Measurements from ENCODE around the gene PIK3CA. TPM values are rescaled to one million over a fixed set of nuclear protein-coding genes. Genes with fewer than 3 reads are reported as not detected.
A peak's percentile ranks its signal among the peaks of the same experiment; 100 is the strongest.

PIK3CA gene
- total RNA-seq, 4 donors from 2014 or later: 33.7 to 47.5 (median 36.0) TPM

DNA sequence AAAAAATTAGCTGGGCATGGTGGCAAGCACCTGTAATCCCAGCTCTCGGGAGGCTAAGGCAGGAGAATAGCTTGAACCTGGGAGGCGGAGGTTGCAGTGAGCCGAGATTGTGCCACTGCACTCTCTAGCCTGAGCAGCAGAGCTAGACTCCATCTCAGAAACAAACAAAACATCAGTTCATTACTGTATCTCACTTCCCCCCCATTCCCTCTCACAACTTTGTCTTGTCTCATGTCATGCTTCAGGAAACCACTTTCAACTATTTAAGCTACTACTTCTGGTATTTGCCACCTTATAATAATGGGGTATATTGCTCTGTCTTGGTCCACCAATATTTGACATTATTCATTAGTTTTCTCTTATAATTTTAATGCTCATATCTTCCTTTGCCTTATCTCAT lies 26.2 kb downstream of the PIK3CA start:
- TF ChIP-seq EP300 (IDR thresholded peaks at IDR 0.05) (no peak), POLR2A (IDR thresholded peaks at IDR 0.05; ENCODE audit: low read depth) (no peak), POLR2AphosphoS5 (IDR thresholded peaks at IDR 0.05) (no peak), CTCF (IDR thresholded peaks at IDR 0.05) (no peak)
- 98% methylated on average over 3 of the region's 3 CpGs for WGBS
- Histone ChIP-seq H3K27me3 (no peaks in the 10 kb centered on the region), H3K36me3 (no peaks in the 10 kb centered on the region), H3K4me1 (peaks cover 17 to 38% (median 34%) of the 10 kb centered on the region in 4 donors), H3K9me3 (peaks cover 0 to 18% (median 6%) of the 10 kb centered on the region in 4 donors), H3K4me3 (no peak overlapping the region), H3K27ac (replicated peaks in 1 of 4) (no peak overlapping the region)
- intact Hi-C loops (cut with DNase I): loop anchor here (2.0 kb wide), 1 partner anchor 24 kb away; no protein-coding TSS in a partner anchor
- no peak for DNase-seq (ENCODE audit: extremely low spot score)

DNA sequence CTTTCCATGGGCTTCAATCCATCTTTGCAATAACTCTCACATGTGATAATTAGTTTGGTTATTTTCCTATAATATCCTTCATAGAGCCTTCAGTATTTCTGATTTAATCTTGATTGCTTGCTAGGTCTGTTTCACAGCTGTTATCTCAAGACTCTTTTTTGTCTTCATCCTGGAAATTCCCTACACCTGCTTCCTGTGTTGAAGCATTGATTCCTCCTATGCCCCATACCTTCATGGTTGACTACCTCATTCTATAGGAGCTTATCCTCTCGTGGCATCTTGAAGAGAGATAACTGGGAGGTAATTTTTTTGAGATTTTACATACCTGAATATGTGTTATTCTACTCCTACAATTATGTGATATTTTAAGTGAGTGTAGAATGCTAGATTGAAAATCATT lies 26.7 kb downstream of the PIK3CA start:
- H3K27ac ChIP-seq (replicated peaks in 1 of 4): peak overlapping the region; percentile 2 to 33 (median 16)
- WGBS: 76% methylated on average over 1 of the region's 1 CpG
- H3K4me1 ChIP-seq: peaks cover 22 to 44% (median 40%) of the 10 kb centered on the region in 4 donors
- H3K36me3 ChIP-seq: no peaks in the 10 kb centered on the region
- no peak for DNase-seq (ENCODE audit: extremely low spot score)
- intact Hi-C loops (cut with DNase I): loop anchor here (2.0 kb wide), 1 partner anchor 24 kb away; no protein-coding TSS in a partner anchor
- peaks cover 0 to 18% (median 6%) of the 10 kb centered on the region in 4 donors for H3K9me3 ChIP-seq
- H3K4me3 ChIP-seq: no peak overlapping the region
- TF ChIP-seq EP300 (IDR thresholded peaks at IDR 0.05) (no peak), POLR2A (IDR thresholded peaks at IDR 0.05; ENCODE audit: low read depth) (no peak), CTCF (IDR thresholded peaks at IDR 0.05) (no peak), POLR2AphosphoS5 (IDR thresholded peaks at IDR 0.05) (no peak)
- no peaks in the 10 kb centered on the region for H3K27me3 ChIP-seq

DNA sequence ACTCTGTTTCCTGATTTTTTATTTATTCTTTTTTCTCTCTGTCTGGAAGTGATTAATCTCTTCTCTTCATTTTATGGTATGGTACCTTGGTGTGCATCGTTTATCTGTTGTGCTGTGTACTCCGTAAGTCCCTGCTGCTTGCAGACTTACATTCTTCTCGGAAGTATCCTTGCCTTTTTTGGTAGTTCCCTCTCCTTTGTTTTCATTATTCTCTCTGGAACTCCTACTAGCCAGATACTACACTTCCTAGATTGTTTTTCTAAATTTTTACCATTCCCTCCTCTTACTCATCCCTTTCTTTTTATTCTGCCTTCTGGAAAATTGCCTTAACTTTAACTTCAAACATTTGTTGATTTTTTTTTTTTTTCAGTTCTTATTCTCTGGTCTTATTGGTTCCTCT lies 27.2 kb downstream of the PIK3CA start:
- Histone ChIP-seq H3K27ac (replicated peaks in 1 of 4) (peak overlapping the region in 3 of 4 donors; percentile 10 to 33 (median 15)), H3K4me3 (no peak overlapping the region), H3K27me3 (no peaks in the 10 kb centered on the region), H3K9me3 (peaks cover 0 to 18% (median 6%) of the 10 kb centered on the region in 4 donors), H3K36me3 (no peaks in the 10 kb centered on the region), H3K4me1 (peaks cover 26 to 48% (median 44%) of the 10 kb centered on the region in 4 donors)
- intact Hi-C loops (cut with DNase I): loop anchor here (2.0 kb wide), 1 partner anchor 25 kb away; no protein-coding TSS in a partner anchor
- 67% methylated on average over 3 of the region's 3 CpGs for WGBS
- TF ChIP-seq POLR2A (IDR thresholded peaks at IDR 0.05; ENCODE audit: low read depth) (no peak), EP300 (IDR thresholded peaks at IDR 0.05) (no peak), POLR2AphosphoS5 (IDR thresholded peaks at IDR 0.05) (no peak), CTCF (IDR thresholded peaks at IDR 0.05) (no peak)
- DNase-seq (ENCODE audit: extremely low spot score): no peak

- DNase-seq (ENCODE audit: extremely low spot score): no peak
- no peak overlapping the region for H3K4me3 ChIP-seq
- no peak overlapping the region for H3K27ac ChIP-seq (replicated peaks in 1 of 4)
- H3K27me3 ChIP-seq: no peaks in the 10 kb centered on the region
- no peak for TF ChIP-seq POLR2AphosphoS5 (IDR thresholded peaks at IDR 0.05)
- TF ChIP-seq CTCF (IDR thresholded peaks at IDR 0.05): no peak
- no peak for TF ChIP-seq EP300 (IDR thresholded peaks at IDR 0.05)
- TF ChIP-seq POLR2A (IDR thresholded peaks at IDR 0.05; ENCODE audit: low read depth): no peak
- peaks cover 49 to 71% (median 67%) of the 10 kb centered on the region in 4 donors for H3K4me1 ChIP-seq
- peaks cover 0 to under 1% (median 0%) of the 10 kb centered on the region in 4 donors for H3K9me3 ChIP-seq
- intact Hi-C loops (cut with DNase I): no loop called here
- no peaks in the 10 kb centered on the region for H3K36me3 ChIP-seq
Measured at GRCh38 chr3:179177611-179178010, 29.5 kb downstream of the PIK3CA start.

- H3K4me1 ChIP-seq: peaks cover 64 to 87% (median 83%) of the 10 kb centered on the region in 4 donors
- H3K36me3 ChIP-seq: no peaks in the 10 kb centered on the region
- H3K4me3 ChIP-seq: no peak overlapping the region
- peak overlapping the region; percentile 60 to 75 (median 69) for H3K27ac ChIP-seq (replicated peaks in 1 of 4)
- no peaks in the 10 kb centered on the region for H3K27me3 ChIP-seq
- intact Hi-C loops (cut with DNase I): no loop called here
- no peak for TF ChIP-seq EP300 (IDR thresholded peaks at IDR 0.05)
- TF ChIP-seq POLR2A (IDR thresholded peaks at IDR 0.05; ENCODE audit: low read depth): no peak
- TF ChIP-seq POLR2AphosphoS5 (IDR thresholded peaks at IDR 0.05): no peak
- no peak for TF ChIP-seq CTCF (IDR thresholded peaks at IDR 0.05)
- 71% methylated on average over 2 of the region's 2 CpGs for WGBS
- DNase-seq (ENCODE audit: extremely low spot score): no peak
- no peaks in the 10 kb centered on the region for H3K9me3 ChIP-seq
Measured at GRCh38 chr3:179179256-179179655, 31.1 kb downstream of the PIK3CA start.
